HG02981 (cell line): Measurements from ENCODE around the gene ZP2.
"Not testable (repeated sequence)": the region's sequence is repeated elsewhere in the genome, so short reads cannot be mapped to it uniquely, and the experiment has no call there.

Experiments used
- ATAC-seq: cut with Tn5 transposase; IDR thresholded peaks from one replicate; pipeline ENCODE4 v1.9.1; 2021; ENCODE audit warnings: mild to moderate bottlenecking, moderate library complexity; ENCODE audit not compliant: unreplicated experiment

Gene ZP2

DNA sequence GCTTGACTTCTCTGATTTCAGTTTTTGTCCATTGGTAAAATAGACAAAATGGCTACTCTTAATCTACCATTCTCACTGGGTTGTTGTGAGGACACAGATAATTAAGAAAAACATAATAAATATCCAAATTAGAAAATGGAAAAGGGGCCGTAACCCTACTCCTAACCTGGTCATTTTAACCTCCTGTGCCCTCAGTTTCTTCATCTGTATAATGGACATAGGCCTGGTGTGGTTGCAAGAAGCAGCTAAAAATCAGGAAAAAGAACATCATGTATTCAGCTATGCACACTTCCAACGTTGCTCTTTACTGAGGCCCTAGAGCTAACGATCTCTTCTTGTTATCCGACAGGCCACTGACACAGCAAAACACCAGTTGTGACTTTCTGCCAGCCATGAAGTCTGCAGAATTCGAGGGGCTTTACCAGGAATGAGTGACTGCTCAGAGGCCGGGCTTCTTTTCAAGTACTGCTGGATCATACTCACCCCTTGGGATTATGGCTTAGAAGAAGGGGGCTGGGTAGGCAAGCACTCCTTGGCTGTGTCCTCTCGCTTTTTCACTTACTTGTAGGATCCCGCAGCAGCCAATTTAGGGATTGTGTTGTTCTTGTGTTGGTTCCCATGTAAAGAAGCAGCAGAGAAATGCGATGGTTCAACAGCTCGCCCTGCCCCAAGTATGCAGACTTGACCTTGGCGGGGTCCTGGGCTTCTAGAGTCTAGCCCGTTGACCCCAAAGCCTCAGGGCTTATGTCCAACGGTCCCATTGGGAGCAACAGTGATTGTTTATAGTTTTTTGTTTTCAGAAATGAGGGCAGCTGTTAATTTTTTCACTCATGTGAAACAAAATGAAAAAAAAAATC, 32.0 kb downstream of the ZP2 start:
- ATAC-seq = no peak

DNA sequence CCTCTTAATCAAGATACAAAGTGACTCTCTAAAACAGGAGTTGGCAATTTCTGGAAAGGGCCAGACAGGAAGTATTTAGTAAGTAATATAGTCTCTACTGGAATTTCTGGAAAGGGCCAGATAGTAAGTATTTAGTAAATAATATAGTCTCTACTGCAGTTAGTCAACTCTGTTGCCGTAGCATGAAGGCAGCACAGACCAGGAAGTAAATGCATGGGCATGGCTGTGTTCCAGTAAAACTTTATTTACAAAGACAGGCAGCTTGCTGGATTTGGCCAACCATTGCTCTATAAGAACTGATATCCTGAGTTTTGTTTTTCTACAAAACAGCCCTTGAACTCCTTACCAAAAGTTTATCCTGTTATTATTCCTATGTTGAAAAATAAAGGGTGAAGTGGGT, 36.0 kb downstream of the ZP2 start:
- ATAC-seq = no peak

DNA sequence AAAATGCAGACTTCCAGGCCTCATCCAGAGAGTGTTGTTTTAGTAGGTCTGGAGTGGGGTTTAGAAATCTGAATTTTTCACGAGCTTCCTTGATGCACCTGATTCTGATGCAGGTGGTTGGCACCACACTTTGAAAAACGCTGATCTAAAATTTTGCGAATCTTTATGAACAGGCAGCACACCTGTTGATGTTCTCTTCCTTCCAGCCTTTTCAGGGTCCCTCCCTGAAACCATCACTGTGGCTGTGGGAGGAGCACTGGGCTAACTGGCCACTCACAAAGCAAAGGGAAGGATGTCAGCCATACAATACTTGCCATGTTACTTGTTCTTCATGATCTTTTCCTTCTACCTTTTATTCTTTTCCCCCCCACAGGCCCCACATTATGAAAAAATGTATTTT, 38.7 kb downstream of the ZP2 start:
- no peak for ATAC-seq

DNA sequence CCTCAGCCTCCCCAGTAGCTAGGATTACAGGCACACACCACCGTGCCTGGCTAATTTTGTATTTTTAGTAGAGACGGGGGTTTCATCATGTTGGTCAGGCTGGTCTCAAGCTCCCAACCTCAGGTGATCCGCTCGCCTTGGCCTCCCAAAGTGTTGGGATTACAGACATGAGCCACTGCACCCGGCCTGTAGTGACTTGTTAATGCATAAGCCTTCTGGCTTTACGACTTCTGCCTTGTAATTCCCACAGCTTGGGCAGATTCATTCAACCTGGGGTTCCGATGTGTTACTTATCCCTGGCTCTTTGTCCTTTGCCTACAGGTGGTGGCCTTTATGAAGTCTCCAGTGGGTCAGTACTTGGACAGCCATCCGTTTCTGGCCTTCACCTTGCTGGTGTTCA, 41.3 kb downstream of the ZP2 start:
- not testable (repeated sequence) for ATAC-seq

DNA sequence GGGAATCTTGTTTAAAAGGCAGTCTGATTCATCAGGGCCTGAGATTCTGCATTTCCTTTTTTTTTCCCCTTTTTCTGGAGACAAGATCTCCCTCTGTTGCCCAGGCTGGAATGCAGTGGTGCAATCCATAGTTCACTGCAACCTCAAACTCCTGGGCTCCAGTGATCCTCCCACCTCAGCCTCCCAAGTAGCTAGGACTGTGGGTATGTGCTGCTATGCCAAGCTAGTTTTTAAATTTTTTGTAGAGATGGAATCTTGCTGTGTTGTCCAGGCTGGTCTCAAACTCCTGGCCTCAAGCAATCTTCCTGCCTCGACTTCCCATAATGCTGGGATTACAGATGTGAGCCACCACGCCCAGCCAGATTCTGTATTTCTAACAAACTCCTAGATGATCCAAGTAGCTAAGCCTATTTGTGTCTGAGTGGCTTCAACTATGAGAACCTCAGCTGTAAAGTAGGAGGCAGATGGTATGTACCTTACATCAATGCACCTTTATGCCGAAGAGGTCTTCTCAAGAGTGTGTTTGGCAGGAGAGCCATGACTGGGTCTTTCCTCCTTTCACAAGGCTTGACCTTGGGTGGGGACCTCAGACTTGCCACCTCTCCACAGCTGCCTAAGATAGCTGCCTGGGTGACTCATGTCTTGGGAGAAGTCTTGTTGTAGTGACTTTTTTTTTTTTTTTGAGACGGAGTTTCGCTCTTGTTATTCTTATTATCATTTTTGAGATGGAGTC, 42.0 kb downstream of the ZP2 start:
- no peak for ATAC-seq

DNA sequence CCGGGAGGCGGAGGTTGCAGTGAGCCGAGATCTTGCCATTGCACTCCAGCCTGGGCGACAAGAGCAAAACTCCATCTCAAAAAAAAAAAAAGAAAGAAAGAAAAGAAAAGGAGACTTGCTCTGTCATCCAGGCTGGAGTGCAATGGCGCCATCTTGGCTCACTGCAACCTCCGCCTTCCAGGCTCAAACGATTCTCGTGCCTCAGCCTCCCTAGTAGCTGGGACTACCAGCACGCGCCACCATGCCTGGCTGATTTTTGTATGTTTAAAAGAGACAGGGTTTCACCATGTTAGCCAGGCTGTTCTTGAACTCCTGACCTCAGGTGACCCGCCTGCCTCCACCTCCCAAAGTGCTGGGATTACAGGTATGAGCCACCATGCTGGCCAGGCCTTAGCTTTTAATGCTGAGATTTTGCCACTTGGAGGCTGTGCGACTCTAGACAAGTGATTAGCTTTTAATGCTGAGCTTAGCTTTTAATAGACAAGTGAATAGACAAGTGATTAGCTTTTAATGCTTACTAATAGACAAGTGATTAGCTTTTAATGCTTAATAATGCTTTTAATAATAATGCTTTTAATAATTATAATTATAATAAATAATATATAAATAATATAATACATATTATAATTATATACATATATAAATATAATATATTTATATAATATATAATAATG, 43.3 kb downstream of the ZP2 start:
- ATAC-seq = no peak

DNA sequence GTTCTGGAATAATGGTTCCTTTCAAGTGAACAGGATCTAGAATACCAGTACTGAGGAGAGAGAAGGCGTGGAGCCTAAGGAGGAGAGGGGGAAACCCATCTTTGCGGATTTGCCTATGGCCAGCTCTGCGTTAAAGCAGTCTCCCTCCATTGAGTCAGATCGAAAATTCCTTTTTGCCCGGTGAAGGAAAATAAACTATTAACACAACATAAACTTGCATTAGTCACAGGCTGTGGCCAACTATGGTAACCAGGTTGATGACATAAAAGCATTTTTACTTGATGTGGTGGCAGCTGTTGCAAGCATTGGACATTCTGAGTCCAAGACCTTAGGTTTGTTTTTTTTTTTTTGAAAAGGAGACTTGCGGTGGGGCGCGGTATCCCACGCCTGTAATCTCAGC, 44.0 kb downstream of the ZP2 start:
- no peak for ATAC-seq

DNA sequence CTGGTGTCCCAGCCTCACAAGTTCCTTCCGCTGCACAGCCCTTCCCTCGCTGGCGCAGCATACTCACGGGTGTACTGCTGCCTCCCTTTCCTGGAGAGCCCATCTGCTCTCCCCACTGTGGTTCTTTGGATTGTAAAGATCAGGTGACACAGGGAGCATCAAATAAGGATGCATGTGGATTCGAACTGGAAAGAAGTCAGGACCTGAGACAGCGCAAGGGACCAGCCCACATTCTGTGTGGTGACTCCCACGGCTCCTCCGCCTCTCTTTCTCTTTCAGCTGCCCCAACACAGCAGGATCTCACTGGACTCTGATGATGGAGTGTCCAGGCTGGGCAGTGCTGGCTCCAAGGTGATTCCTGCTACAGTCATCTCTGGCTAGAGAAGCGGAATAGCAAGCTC, 44.8 kb downstream of the ZP2 start:
- ATAC-seq = no peak

DNA sequence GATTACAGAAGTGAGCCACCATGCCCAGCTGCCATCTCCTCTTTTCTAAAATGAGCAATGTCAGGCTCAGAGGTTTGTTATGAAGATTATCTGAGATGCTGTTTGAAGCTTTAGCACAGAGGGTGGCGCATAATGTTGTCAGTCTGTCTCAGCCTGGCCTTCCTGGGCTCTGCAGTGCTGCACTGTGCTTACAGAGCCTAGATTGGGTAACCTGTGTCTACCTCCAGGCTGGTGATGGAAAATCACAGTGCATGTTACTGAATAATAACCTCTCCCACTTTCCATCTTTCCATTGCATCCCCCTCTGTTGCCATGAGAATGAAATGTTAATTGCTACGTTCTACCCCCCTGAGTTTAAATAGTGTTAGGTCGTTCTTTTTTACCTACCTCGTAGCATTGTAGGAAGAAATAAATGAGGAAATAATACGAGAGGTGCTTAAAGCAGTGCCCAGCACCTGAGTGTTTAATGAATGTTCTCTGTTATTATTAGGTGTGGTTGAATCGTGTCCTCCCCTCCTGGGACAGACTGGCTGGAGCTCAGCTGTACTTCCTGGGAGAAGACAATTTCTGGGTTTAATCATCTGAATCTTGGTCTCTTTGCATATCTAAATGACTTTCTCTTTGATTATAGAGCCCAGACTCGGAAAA, 46.7 kb downstream of the ZP2 start:
- ATAC-seq = no peak

DNA sequence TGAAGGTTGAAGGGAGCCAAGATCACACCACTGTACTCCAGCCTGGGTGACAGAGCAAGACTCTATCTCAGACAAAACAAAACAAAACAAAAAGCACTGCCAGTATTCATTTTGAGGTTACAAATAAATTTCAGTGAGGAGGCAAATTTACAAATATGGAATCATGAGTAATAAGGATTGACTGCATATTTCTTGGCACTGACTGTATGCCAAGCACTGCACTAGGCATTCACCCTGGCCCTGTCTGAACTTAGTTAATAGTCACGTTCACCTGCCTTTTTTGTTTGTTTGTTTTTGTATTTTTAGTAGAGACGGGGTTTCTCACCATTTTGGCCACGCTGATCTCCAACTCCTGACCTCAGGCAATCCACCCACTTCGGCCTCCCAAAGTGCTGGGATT, 47.8 kb downstream of the ZP2 start:
- no peak for ATAC-seq

DNA sequence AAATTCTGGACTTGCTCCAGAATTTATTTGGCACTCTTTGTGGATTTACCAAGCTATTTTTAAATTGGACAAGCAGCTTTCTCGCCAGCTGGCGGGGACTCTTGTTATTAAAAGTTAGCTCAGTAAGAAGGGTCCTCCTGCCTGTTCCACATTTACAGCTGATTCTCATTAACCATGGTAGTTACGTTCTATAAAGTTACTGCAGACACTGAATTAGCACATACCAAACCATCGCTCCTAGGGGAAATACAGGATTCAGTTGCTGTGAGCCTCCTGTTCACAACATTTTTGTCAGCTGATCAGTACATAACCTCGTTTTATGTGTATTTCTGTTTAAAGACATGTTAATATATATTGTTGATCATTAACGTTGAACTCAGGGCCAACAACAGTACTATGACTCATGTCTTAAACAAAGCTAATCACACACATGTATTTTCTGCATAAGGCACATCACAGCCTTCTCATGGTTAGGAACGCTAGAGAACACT, 48.7 kb downstream of the ZP2 start:
- ATAC-seq = no peak

DNA sequence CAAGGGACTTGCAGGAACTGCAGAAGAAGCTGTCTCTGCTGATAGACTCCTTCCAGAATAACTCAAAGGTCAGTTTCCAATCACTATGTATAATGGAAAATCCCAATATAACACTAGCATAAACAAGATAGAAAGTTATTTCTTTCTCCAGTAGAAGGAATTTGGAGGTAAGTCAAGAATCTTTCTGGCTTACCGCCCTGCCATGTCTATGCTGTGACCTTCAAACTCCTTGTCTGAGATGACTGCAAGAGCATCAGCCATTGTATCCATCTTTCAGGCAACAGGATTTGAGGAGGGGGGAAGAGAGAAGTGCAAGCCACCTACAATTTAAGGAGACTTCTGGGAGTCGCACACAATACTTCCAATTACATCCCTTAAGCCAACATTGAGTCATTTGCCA, 50.2 kb downstream of the ZP2 start:
- no peak for ATAC-seq

DNA sequence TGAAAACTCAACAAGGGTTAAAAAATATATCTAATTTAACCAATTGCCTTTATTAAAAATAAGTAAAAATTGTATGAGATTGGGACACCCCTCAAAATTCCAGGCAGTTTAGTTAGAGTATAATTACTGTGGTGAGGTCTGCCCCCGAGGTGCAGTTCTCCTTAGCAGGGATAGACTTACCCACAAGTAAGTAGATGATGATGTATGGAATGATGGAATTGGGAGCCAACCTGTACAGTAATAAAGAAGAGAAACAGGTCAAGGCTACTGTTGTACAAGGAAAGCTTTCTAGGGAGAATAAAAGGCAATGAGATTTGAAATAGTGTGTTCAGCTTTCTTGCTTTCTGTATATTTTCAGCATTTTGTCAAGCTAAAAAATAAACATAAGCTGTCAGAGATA, 51.1 kb downstream of the ZP2 start:
- no peak for ATAC-seq

DNA sequence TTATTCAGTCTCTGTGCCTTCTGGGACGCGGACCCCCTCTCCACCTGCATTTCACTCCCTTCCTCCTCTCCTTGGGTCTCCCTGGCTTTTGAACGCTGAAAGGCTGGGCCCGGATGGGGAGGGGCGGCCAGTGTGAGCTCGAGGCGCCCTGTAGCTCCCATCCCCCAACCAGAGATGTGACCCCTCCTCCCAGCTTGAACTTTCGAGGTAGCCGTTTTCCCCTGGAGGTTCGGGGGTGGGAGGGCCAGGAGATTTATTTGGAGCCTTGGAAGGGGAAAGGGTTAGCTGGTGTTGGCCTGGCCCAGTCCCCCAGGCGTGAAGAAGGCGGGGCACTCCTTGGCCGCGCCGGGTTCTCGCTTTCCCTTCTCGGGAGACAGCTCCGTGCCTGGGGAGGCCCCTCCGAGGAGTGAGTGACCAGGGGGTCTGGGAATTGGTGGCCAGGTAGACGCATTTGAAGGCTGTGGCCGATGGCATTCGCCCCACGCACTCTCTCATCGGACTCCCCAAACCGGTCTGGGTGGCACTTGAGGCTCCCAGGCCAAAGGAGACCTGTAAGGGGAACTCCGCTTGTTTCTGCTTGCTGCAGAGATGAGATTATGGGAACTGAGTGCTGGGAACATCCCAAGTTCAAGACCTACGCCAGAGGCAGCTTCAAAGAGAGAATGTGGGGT, 52.0 kb downstream of the ZP2 start:
- no peak for ATAC-seq

DNA sequence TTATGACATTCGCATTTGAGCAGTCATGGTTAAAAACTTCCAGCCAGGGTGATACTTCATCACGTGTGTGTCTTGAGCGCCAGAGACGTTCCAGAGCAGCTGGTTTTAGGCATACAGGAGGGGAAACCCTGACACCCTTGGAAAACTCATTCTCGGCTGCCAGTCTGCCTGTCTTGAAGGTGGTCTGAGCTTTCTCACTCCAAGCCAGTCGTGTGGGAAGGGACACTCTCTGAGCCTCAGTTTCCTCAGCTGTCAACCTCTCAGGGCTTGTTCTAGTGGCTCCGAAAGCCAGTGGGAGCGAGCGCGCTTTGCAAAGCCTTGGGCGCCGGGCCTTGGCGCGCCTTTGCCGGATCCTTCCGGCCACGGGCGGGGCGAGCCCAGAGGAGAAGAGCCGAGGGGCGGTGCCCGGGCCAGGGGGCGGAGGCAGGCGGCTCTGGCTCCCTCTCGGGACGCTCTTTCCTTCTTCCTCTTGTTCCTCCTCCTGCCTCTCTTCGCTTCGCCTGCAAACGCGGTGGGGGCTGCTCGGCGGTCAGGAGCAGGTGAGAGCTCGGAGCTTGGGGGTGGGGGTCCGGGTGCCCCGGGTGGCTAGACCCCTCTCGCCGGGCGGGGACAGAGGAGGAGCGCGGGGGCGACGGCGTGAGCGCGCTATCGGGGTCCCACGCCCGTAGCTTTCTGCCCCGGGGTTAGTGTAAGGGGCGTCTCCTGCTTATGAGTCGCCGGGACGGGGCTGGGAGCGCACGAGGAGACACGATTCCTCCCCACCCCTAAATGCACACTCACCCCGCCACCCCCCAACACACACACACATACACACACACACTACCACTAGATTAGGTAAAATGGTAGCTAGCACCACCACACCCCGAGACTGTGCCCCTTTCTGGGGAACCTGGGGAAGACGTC, 52.9 kb downstream of the ZP2 start, which contains the start of gene LDAF1:
TSS of gene LDAF1 (plus strand) at position 467 of the 903 bp plus-strand sequence. CDS start 2,509 bp downstream, outside the sequence.
- peak; percentile 84 for ATAC-seq

DNA sequence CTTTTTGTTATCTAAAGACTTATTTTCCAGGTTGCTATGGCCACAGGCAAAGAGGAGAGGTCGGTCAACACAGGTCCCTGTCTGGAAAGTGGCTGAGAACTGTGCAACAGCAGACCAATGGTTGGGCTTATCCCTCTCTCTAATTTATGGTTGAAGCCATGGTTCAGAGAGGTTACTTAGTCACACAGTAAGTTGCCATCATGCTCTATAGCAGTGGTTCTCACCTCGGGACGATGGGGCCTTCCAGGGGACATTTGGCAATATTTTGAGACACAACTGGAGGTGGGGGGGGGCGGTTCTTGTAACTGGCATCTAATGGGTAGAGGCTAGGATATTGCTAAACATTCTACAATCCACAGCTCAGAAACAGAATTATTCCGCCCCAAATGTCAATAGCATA, 53.7 kb downstream of the ZP2 start:
- ATAC-seq = no peak

DNA sequence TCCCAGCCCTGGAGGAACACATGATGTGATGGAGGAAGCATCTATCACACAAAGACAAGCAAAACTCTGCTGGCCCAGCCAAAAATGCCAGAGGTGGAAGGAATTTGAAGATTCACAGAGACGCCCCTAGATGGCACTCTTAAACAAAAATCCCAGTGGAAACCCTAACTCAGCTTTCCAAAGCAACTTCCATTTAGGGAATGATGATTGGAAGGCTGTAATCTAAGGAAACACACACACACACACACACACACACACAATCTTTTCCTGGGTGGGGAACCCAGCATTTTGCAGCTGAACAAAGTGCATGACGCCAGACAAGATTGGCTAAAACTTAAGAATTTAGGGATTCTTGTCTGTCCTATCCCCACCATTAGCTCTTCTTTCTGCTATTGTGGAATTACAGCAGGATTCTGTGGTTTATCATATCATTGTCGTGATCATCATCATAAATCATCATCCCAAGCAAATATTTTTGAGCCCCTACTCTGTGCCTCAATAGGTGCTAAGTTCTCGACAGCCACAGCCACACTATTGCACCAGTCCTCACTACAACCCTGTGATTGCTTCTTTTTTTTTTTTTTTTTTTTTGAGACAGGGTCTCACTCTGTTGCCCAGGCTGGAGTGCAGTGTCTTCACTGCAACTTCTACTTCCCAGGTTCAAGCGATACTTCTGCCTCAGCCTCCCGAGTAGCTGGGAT, 54.5 kb downstream of the ZP2 start:
- no peak for ATAC-seq

DNA sequence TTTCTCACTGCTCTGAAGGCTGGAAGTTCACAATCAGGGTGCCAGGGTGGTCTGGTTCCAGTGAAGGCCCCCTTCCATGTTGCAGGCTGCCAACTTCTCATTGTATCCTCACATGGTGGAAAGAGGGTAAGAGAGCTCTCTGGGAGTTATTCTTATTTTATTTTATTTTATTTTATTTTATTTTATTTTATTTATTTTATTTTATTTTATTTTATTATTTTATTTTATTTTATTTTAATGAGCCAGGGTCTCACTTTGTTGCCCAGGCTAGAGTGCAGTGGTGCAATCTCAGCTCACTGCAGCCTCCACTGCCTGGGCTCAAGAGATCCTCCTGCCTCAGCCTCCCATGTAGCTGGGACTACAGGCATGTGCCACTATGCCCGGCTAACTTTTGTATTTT, 55.4 kb downstream of the ZP2 start:
- ATAC-seq = not testable (repeated sequence)
